ENCODE data around the gene SSNA1.

- TF ChIP-seq CTCF (IDR thresholded peaks at IDR 0.05; ENCODE audit: poor library complexity) (no peak), EZH2 (IDR thresholded peaks at IDR 0.05; ENCODE audit: borderline replicate concordance) (peak; percentile 25), EZH2phosphoT487 (IDR thresholded peaks at IDR 0.05; ENCODE audit: low read depth, severe bottlenecking, unreplicated experiment) (no peak)
These were observed 19.3 kb upstream of the SSNA1 start for GRCh38 chr9:137168904-137169856.

Data from hepatocyte (in vitro differentiated cells).